GM11168 (cell line): Measurements from ENCODE around the gene CASZ1.

Experiments
- in situ Hi-C: fragments of 300-500 bp; cut with MboI; formaldehyde crosslinking; loops from one replicate; pipeline ENCODE4 v1.12.0; 2022; ENCODE audit warnings: low sequenced_read_pairs; ENCODE audit not compliant: unreplicated experiment

CASZ1 gene

DNA sequence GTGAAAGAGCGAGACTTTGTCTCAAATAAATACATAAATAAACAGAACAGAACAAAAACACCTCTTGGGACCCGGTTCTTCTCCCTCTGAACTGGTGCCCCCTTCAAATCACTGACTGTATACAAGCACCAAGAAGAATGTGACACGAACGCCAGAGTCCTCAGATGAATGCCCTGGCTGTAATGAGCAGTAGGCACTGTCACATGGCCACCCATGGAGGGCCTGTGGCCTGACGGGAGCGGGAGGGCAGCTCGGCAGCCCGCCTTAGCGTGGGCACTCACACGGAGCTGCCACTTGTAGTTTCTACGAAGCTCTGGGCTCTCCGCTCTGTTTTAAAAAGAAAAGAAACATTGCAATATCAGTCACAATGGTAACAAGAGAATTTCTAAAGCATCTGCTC, 175.7 kb downstream of the CASZ1 start:
- in situ Hi-C loops = no loop called here

DNA sequence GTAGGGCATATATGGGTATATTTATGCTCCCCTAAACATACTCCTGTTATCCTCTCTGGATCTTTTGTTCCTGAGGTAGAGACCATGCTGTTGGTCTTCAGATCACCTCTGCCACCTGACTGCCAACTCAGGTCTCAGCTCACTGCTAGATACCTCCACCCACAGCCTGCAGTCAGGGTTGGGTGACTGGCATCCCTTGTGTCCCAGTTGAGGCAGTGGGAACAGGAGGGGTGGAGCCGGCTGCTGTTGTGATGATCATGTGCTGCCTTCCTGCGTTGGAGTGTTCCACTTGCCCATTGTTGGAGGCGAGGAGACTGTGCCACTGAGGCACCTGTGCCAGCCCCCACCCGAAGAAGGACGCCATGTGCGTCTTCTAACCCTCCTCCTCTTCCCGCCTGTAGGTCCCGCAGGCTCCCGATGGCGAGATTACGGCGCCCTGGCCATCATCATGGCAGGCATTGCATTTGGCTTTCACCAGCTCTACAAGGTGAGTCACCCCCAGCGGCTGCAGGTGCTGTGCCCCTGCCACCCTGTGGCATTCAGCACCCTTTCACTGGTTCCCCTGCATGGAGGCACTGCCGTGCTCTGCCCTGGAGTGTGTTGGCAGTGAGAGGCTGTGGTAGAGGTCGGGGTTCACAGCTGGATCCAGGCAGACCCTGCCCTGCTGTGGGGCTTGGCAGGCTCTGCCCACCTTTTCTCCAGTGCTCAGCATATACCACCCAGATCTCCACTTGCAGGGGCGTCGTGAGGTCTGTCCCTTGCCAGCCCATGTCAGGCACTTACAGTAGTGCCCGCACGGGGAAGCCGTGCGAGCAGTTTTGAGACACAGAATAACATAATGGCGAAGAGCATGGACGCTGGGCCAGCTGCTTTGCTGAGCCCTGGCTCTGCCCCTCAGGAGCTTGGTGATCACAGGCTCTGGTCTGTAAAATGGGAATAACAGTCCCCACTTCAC, 178.2 kb downstream of the CASZ1 start:
- in situ Hi-C loops = no loop called here

DNA sequence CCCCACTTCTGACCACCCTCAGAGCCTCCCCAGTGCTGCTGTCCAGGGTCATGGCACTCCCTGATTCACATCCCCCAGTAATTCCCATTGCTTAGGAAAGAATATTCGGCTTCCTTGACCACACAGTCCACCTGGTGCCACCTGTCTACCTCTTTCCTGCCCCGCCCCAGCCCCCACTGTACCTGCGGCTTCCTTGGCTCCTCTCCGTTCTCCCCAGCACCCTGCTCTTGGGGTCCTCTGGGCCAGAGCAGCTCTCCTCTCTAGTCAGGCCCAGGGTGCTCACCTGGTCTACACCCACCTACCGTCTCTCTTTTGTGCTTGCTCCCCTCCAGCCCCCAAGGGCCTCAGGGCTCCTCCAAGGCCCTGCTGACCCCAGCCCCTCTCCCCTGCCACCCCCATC, 179.1 kb downstream of the CASZ1 start:
- in situ Hi-C loops = no loop called here

DNA sequence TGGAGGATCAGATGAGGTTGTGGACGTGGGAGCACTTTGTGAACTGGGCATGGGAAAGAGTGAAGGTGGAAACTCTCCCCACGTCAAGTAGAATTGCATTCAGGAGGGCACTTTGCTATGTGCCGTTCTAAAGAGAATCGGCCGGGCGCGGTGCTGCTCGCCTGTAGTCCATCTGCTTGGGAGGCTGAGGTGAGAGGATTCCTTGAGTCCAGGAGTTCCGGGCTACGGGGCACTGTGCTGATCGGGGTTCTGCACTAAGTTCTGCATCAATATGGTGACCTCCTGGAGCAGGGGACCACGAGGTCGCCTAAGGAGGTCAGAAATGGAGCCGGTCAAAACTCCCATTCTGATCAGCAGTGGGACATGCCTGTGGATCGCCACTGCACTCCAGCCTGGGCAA, 179.8 kb downstream of the CASZ1 start:
- in situ Hi-C loops = no loop called here

DNA sequence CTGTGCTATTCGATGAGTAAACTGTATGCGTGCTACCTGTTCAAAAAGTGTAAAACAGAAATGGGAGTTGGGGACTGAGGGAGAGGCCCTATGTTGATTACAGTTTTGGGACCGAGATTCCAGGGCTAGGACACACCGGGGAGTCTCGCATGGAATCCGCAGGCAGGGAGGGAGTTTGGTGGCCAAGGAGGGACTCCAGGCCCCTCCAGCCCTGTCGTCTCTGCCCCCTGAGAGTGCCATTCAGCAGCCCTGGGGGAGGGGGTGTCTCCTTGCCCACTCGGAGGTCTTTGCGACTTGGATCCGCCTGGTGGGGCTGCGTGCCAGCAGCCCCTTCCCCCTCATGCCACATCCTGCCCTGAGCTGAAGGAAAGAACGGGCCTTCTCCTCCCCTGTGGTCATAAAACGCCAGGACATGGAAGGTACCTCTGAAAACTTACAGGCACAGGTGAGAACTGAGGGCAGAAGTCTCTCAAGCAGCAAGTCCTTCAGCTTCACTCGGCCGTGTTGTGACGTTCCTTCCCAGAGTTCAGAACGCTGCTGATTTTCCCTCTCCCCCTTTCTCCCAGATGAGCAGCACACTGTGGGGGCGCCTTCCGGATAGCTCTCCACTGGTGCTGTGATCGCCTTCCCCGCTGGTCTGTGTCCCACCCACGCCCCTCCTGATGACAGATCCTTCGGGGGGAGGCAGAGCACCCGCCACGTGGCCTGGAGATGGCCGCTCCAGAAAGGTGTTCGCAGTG, 180.3 kb downstream of the CASZ1 start:
- in situ Hi-C loops = no loop called here

DNA sequence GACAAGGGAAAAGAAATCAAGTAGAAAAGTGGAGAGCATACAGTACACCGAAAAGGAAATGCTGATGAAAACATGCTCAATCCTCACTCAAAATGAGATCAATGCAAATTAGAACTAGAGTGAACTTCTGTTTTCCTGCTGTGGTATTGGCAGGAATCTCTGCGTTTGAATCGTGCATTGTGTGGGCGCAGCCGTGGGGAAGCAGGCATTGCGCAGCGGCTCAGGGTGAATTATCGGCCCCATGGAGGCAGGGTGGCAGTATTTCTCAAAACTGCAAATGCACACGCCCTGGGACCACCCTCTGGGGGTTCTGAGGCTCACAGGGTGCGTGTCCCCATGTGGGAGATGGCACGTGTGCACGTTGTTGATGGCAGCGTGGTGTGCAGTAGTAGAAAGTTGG, 181.1 kb downstream of the CASZ1 start:
- in situ Hi-C loops = no loop called here

DNA sequence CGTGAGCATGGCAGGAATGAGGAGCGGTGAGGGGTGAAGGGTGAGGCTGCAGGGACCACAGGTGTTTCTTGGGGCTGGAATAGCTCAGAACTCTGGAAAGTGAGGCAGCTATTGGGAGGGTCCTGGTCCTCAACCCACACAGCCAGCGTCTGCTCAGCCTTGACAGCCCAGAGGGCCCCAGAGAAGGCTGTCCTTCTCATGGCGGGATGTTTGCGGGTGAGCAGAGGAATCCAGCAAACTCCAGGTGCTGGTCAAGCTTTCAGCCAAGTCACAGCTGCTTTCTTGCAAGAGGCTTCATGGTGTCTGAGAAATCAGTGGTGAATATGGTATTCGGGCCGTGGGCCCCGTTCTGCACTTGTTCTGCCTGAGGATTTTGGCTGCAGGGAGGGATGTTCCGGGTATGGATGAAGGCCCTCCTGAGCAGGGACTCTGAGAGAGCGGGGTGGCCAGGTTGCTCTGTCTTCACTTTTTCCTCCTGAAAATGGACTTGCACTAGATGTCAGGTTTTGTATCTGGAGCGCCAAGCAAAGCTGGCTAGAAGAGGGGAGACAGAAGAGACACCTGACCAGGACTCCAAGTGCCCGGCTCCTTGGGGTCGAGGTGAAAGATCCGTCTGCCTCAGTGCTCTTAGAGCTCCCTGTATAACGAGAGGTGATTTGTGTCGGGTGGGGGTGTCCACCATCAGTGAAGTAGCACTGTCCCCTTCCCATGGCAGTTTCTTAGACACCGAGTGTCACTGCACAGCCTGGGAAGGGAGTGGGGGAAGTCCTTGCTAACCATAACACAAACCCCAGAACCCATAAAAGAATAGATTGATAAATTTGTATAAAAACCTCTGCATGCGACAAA, 181.8 kb downstream of the CASZ1 start:
- in situ Hi-C loops = no loop called here

DNA sequence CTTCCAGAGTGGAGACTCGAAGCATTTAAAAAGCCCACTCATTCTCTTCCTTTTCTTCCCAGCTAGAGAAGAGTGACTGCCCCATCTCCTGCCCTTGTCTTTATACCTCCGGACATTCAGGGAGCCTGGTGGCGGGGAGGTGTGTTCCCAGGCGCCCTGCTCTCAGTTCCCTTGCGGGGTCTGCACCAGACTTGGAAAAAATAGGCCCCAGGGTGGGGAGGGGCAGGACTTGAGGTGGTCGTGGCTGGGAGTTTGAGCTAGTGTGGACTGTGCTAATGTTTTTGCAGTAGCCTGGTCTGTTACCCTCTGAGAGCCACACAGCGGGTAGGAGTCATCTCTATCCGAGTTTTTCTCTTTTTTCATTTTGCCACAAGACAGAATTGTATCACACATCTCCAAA, 182.6 kb downstream of the CASZ1 start:
- in situ Hi-C loops = no loop called here

DNA sequence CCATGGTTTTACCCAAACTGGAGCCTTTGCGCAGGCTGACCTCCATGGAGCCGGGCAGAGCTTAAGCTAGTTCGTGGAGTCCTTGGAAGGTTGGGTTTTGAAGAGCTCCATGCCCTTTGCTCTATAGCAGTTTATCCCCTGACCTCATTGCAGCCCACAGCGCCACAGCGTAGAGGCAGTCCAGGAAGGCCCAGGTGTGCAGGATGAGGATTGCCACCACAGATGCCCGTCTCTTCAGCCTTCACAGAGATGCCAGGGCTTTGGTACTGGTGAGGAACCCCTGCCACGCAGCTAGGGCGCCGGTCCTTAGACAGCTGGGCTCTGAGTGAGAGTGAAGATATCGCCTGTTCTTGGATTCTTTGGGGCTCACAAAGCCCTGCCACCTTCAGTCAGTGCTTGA, 183.1 kb downstream of the CASZ1 start:
- in situ Hi-C loops = no loop called here

DNA sequence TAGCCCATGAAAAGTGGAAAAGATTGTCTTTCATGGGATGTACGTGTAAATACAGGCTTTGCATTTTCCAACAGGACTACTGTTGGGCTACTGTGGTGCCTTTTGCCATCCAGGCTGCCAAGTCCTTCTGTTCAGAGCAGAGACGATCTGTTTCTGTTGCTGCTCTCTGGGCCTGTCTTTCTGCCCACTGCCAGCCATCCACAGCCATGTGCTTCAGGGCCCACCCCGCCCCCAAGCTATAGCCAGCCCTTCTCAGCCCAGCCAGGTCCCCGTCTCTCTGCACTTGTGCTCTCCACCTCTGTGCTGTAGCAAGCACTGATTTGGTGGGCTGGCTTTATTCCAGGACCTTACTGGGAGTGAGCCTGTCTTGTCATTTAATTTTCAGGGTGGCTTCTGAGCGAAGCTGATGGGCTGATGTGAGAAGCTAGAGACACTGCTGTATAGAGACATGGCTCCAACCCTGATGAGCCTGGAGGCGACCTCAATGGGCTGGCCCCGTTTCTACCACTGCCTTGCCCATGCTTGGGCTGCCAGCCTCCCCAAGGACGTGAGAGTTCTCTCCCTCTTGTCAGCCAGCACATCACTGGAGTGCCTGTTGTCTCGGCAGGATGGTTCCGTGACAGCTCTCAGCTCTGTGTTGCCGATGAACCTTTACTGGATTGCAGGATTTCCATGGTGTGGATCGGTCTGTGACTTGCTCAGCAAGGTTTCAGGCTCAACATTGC, 183.8 kb downstream of the CASZ1 start:
- in situ Hi-C loops = no loop called here

DNA sequence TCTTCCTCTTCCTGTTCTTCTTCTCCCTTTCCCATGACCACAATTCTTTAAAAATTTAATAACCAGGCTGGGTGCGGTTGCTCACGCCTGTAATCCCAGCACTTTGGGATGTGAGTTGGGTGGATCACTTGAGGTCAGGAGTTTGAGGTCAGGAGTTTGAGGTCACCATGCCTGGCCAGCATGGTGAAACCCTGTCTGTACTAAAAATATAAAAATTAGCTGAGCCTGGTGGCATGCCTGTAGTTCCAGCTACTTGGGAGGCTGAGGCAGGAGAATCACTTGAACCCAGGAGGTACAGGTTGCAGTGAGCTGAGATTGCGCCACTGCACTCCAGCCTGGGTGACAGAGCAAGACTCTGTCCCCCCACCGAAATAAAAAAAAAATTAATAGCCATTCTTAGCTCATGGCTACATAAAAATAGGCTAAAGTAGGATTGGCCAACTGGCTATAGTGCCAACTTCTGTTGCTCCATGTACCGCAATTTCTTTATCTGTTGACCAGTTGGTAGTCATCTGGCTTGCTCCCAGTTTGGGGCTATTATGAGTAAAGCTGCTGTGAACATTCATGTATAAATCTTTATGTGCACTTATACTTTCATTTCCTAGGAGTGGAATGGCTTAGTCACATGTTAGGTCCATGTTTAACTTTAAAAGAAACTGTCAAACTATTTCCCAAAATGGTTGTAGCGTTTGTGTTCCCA, 185.4 kb downstream of the CASZ1 start:
- in situ Hi-C loops = no loop called here

DNA sequence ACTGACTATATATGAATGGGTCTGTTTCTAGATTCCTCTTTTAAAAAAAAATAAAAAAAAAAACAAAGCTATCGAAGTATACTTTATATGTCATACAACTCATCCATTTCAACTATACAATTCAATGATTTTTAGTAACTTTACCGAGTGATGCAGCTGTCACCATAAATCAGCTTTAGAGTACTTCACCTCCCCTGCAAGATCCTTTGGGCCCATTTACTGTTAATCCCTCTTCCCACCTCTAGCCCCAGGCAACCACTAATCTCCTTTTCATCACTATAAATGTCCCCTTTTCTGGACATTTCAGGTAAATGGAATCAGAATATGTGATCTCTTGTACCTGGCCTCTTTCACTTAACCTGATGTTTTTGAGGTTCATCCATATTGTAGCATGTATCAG, 187.8 kb downstream of the CASZ1 start:
- in situ Hi-C loops = no loop called here

DNA sequence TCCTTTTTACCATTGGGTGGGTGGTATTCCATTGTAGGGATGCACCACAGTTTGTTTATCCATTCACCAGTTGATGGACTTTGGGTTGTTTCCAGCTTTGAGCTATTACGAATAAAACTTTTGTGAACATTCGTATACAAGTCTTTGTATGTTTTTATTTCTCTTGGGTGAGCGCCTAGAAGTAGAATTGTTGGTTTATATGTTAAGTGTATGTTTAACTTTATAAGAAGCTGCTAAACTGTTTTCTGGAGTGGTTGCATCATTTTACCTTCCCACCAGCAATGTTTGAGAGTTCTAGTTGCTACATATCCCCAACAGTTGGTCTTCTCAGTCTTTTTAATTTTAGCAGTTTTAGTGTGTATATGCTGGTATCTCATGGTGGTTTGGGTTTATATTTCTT, 189.2 kb downstream of the CASZ1 start:
- in situ Hi-C loops = no loop called here

DNA sequence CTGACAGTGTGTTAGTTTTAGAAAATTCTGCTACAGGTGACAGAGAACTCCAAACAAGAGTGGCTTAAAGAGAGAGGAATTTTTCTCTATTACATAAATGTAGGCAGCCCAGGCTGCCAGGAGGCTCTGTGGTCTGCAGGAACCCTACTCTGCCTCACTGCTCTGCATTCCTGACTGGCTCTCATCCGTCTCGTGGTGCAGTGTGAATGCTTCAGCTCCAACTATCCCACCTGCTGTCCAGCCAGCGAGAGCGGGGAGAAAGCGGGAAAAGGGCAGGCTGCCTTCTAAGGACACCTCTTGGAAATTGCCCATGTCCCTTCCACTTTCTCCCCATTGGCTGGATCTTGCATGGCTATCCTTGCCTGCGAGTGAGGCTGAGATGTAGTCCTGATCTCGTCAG, 190.4 kb downstream of the CASZ1 start:
- in situ Hi-C loops = no loop called here

DNA sequence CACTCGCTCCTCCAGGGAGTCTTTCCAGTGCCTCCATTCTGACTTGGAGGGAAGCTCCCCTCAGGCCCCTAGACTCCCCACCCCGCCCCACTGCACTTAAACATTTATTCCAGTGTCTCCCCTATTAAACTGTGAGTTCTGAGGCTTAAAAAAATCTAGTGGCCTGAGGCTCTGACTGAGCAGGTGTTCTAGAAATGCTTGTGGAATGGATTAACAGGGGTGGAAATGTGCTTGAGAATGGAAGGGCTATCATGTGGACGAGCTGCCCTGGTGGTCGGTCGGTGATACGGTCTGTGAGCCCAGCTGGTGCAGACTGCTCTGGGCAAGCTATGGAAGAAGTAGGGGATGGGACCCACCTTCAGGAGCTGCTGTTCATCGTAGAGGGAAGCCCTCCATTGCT, 191.5 kb downstream of the CASZ1 start:
- in situ Hi-C loops = no loop called here

DNA sequence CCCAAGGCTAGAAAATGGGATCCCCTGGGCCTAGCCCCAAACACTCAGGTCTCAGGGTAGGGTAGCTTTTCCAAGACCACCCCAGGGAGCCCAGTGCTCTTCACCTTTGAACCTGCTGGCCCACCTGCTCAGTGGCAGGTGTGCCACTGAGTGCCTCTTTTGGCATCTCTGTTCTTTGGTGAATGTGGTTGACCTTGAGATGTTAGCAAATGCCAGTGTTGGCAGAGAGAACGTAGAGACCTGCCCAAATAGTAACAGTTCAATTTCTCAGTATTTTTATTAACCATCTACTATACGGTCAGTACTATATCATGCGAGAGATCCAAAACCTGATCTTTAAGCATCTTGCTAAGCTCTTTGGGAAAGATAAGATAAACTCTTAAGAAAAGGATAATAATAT, 193.5 kb downstream of the CASZ1 start:
- in situ Hi-C loops = no loop called here

DNA sequence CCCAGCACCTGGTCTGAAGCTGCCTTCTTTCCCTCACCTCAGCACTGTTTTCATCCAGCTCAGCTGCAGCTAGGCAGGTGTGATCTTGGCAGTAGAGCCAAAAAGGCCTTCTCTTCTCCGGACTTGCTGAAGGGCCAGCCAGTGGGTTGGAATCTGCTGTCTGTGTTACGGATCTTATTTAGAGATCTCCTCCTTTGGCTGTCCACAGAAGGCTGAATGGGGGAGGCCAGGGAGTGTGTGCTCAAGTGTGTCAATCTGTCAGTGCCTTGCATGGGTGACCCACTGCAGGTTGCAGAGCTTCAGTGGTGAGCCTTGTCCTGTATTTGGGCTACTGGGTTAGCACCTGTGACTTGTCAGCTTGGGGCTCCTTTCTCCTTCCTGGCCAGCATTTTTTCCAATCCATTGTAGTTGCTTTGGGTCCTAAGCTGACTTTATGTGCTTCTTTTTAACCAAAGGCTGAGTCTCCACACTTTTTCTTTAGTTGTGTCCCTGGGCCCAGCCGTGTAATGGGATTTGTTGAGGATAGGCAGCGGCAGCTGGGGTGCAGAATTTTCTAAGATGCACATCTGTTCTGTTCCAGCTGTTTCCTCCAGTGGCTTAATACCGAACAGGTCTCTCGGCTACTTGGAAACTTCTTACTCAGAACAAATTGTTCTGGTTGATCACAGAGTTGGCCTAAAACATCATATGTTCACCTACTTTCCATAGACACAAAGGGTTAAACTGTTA, 194.9 kb downstream of the CASZ1 start:
- in situ Hi-C loops = no loop called here

DNA sequence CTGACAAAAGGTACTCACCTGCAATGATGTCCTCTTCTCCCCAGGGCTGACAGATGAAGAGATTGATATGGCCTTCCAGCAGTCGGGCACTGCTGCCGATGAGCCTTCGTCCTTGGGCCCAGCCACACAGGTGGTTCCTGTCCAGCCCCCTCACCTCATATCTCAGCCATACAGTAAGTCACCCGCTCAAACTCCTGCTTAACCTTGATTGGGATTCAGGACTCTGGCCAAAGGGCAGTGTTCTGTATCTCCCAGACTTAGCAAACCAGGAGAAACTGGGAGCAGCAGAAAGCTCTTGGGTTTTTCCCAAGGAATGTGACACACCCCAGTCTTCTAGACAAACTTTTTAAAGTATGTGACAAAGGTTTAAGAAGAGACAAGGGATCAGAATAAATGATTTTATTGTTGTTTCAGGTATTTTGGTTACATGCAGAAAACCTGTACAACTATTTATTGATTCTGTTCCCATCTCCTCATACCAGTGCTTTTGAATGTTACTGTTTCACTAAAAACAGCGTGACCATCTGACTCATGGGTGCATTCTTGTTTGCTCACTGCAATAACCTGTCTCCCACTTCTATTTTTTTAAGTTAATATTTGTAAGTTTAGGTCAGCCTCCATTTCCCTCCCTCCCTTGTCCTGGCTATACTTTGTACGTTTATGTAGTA, 197.1 kb downstream of the CASZ1 start:
- in situ Hi-C loops = no loop called here
